B cell (primary cell): Measurements from ENCODE around the gene MRM1. TPM values are rescaled to one million over a fixed set of nuclear protein-coding genes. Genes with fewer than 3 reads are reported as not detected.
A peak's percentile ranks its signal among the peaks of the same experiment; 100 is the strongest.

Source experiments
- ATAC-seq: fragments of 200-7000 bp; cut with Tn5 transposase; one replicate; pipeline ENCODE4 v1.10.0; 2021; ENCODE audit warnings: low read depth, mild to moderate bottlenecking, moderate number of reproducible peaks, moderate library complexity
- CTCF ChIA-PET: fragments of 350-600 bp; sonication (Branson Sonifier 250); formaldehyde crosslinking; loops from one replicate; lab custom pipeline; 2021; ENCODE audit warnings: antibody characterized with exemption, inconsistent platforms; lab: Charles Lee
- POLR2A ChIA-PET: fragments of 350-600 bp; sonication (Branson Sonifier 250); formaldehyde crosslinking; loops from one replicate; lab custom pipeline; 2021; ENCODE audit warnings: antibody characterized with exemption; lab: Charles Lee
- DNase-seq: peaks from one replicate; pipeline ENCODE4 v3.0.0; 2013
- H2AFZ ChIP-seq: 2 replicates; pipeline ENCODE4 v1.6.1; 2012; ENCODE audit warnings: mild to moderate bottlenecking, low read depth, low read length; ENCODE audit not compliant: insufficient read depth, poor library complexity, severe bottlenecking
- H3K27ac ChIP-seq, 2 donors: 1 replicate in 1 of 2; 2 replicates in 1 of 2; pipeline ENCODE4 v1.5.1; 2012 to 2013; ENCODE audit warnings: low read length in 2 of 2, mild to moderate bottlenecking in 2 of 2, moderate library complexity in 1 of 2
- H3K27me3 ChIP-seq, 4 experiments: fragments of 200-600 bp in 1 of 4; sonication (generic) in 1 of 4; replicated peaks in 1 of 4; 1 replicate in 2 of 4; 2 replicates in 2 of 4; pipeline versions ENCODE4 v1.6.1 to v1.7.0; 2013 to 2016; ENCODE audit warnings: low read length in 3 of 4, mild to moderate bottlenecking in 2 of 4, mixed read lengths in 1 of 4, moderate library complexity in 1 of 4; ENCODE audit not compliant: insufficient read depth in 4 of 4, control insufficient read depth in 3 of 4; ENCODE audit errors: control extremely low read depth in 1 of 4
- H3K36me3 ChIP-seq, 2 experiments: replicated peaks in 1 of 2; 1 replicate in 1 of 2; 2 replicates in 1 of 2; pipeline versions ENCODE4 v1.6.1 to v1.7.1; 2013; ENCODE audit warnings: low read length in 1 of 2; ENCODE audit not compliant: insufficient read depth in 2 of 2, control insufficient read depth in 1 of 2; ENCODE audit errors: control extremely low read depth in 1 of 2, extremely low read depth in 1 of 2
- H3K4me1 ChIP-seq, 2 donors: fragments of 200-600 bp in 1 of 2; sonication (generic) in 1 of 2; 1 replicate in 1 of 2; 2 replicates in 1 of 2; pipeline versions ENCODE4 v1.5.1 to v1.6.1; 2013 to 2017; ENCODE audit warnings: low read length in 2 of 2; ENCODE audit not compliant: control insufficient read depth in 2 of 2, insufficient read depth in 2 of 2
- H3K4me2 ChIP-seq: replicated peaks from 2 replicates; pipeline ENCODE3; 2012; ENCODE audit warnings: mild to moderate bottlenecking, low read depth, low read length; ENCODE audit not compliant: poor library complexity, severe bottlenecking
- H3K4me3 ChIP-seq, 5 experiments: fragments of 200-600 bp in 1 of 5; sonication (generic) in 1 of 5; 1 replicate in 3 of 5; 2 replicates in 2 of 5; pipeline versions ENCODE4 v1.5.1 to v1.7.0; 2011 to 2016; ENCODE audit warnings: low read length in 4 of 5, mild to moderate bottlenecking in 4 of 5, low read depth in 2 of 5, control low read depth in 1 of 5, moderate library complexity in 1 of 5; ENCODE audit not compliant: insufficient read depth in 1 of 5; ENCODE audit errors: control extremely low read depth in 1 of 5, extremely low read depth in 1 of 5
- H3K79me2 ChIP-seq: fragments of 200-600 bp; sonication (generic); one replicate; pipeline ENCODE4 v1.6.0; 2016; ENCODE audit warnings: low read length; ENCODE audit not compliant: control insufficient read depth, insufficient read depth
- H3K9ac ChIP-seq: fragments of 200-600 bp; sonication (generic); 2 replicates; pipeline ENCODE4 v1.6.1; 2017; ENCODE audit warnings: mild to moderate bottlenecking, low read length, moderate library complexity
- H3K9me3 ChIP-seq, 3 donors: one replicate each; pipeline versions ENCODE4 v1.6.1 to v1.7.1; 2013; ENCODE audit warnings: low read length in 2 of 3; ENCODE audit not compliant: control insufficient read depth in 2 of 3, insufficient read depth in 1 of 3; ENCODE audit errors: control extremely low read depth in 1 of 3
- H4K20me1 ChIP-seq: 2 replicates; pipeline ENCODE4 v1.6.0; 2012; ENCODE audit warnings: mild to moderate bottlenecking, low read length; ENCODE audit not compliant: insufficient read depth, control insufficient read depth, poor library complexity, severe bottlenecking
- H3K27ac Mint-ChIP-seq: one replicate; pipeline ENCODE4 v1.8.0; 2021; ENCODE audit warnings: mixed read lengths
- H3K27me3 Mint-ChIP-seq: one replicate; pipeline ENCODE4 v1.8.0; 2021; ENCODE audit warnings: mixed read lengths
- H3K4me1 Mint-ChIP-seq: one replicate; pipeline ENCODE4 v1.8.0; 2021; ENCODE audit warnings: mixed read lengths
- H3K4me3 Mint-ChIP-seq: one replicate; pipeline ENCODE4 v1.8.0; 2021; ENCODE audit warnings: mixed read lengths
- H3K9me3 Mint-ChIP-seq: one replicate; pipeline ENCODE4 v1.8.0; 2022; ENCODE audit warnings: mixed read lengths; ENCODE audit not compliant: insufficient read depth
- CTCF ChIP-seq: fragments of 200-600 bp; IDR thresholded peaks from one replicate; pipeline ENCODE4 v1.8.0; 2022; ENCODE audit warnings: antibody characterized with exemption, mild to moderate bottlenecking
- EZH2 ChIP-seq: IDR thresholded peaks from 2 replicates; pipeline ENCODE4 v1.6.1; 2012; ENCODE audit warnings: borderline replicate concordance, low read depth, mild to moderate bottlenecking, moderate library complexity, low read length; ENCODE audit not compliant: insufficient read depth, poor library complexity, severe bottlenecking
- WGBS: methylation state at CpG from one replicate; pipeline ENCODE4 v1.1.5; 2013; ENCODE audit warnings: missing lambda C conversion rate; ENCODE audit not compliant: insufficient coverage; 5-methylcytosine and 5-hydroxymethylcytosine counted together
- intact Hi-C: fragments of 100-400 bp; cut with micrococcal nuclease; formaldehyde crosslinking; loops from one replicate; pipeline ENCODE4 v1.10.0; 2022
- polyA plus RNA-seq: library from polyadenylated mRNA; depleted of rRNA; stranded (reverse); fragments of >200 nt; gene quantifications from 2 replicates; pipeline ENCODE4 v1.2.3, GENCODE V29; 2012
- total RNA-seq, 2 donors: library from RNA; stranded (reverse); fragments of 120-200 nt in 1 of 2; gene quantifications; 1 replicate in 1 of 2; 2 replicates in 1 of 2; pipeline versions ENCODE4 v1.2.3 to v1.2.4, GENCODE V29; 2013 to 2022

MRM1 gene
- total and polyA plus RNA-seq, 2 donors (not counting 1 experiment from before 2014, with no cell fraction given): 9.1 to 14.4 TPM

- WGBS: 29% methylated on average over 10 of the region's 14 CpGs
- Histone ChIP-seq H3K4me2 (no peak overlapping the region), H3K36me3 (no peaks in the 10 kb centered on the region), H3K27me3 (peaks cover 0 to 5% (median 2%) of the 10 kb centered on the region in 4 experiments), H3K9me3 (no peaks in the 10 kb centered on the region), H3K79me2 (no peaks in the 10 kb centered on the region), H3K27ac (no peak overlapping the region), H3K9ac (no peak overlapping the region), H3K4me3 (no peak overlapping the region), H3K4me1 (no peaks in the 10 kb centered on the region), H2AFZ (no peak overlapping the region), H4K20me1 (no peaks in the 10 kb centered on the region)
- TF ChIP-seq CTCF (peak; percentile 99), EZH2 (no peak)
- intact Hi-C loops: loop anchor here (2.0 kb wide), 1 partner anchor 743 kb away; no protein-coding TSS in a partner anchor
- POLR2A ChIA-PET: no interaction called here
- H3K27ac Mint-ChIP-seq: no peak overlapping the region
- H3K9me3 Mint-ChIP-seq: no peaks in the 10 kb centered on the region
- CTCF ChIA-PET: interaction anchor here (0.7 to 10.1 kb wide), 18 partner anchors 9 to 768 kb away, joined by 3 to 150 read pairs (median 4); partner anchors contain the start of genes LHX1 and MRM1
- no peak overlapping the region for H3K4me3 Mint-ChIP-seq
- DNase-seq (peak; percentile 80), ATAC-seq (peak; percentile 93)
- H3K4me1 Mint-ChIP-seq: no peaks in the 10 kb centered on the region
- peaks cover 15% of the 10 kb centered on the region for H3K27me3 Mint-ChIP-seq
Observed at GRCh38 chr17:36629252-36629847, 28.0 kb downstream of the MRM1 start.

GRCh38 chr17:36629970-36630502 lies 28.7 kb downstream of the MRM1 start:
- WGBS: 90% methylated on average over 7 of the region's 8 CpGs
- H3K4me3 ChIP-seq: no peak overlapping the region
- intact Hi-C loops: loop anchor here (2.0 kb wide), 1 partner anchor 743 kb away; no protein-coding TSS in a partner anchor
- H3K9ac ChIP-seq: no peak overlapping the region
- Mint-ChIP-seq H3K27me3 (peaks cover 15% of the 10 kb centered on the region), H3K9me3 (no peaks in the 10 kb centered on the region), H3K4me1 (no peaks in the 10 kb centered on the region), H3K27ac (no peak overlapping the region), H3K4me3 (no peak overlapping the region)
- H3K79me2 ChIP-seq: no peaks in the 10 kb centered on the region
- H2AFZ ChIP-seq: no peak overlapping the region
- ChIA-PET CTCF (interaction anchor here (1.1 to 10.1 kb wide), 11 partner anchors 9 to 611 kb away, joined by 3 to 150 read pairs (median 14); partner anchors contain the start of genes LHX1 and MRM1), POLR2A (no interaction called here)
- TF ChIP-seq EZH2 (no peak), CTCF (no peak)
- DNase-seq (no peak), ATAC-seq (no peak)
- H4K20me1 ChIP-seq: no peaks in the 10 kb centered on the region
- H3K4me2 ChIP-seq: no peak overlapping the region
- H3K9me3 ChIP-seq: no peaks in the 10 kb centered on the region
- peaks cover 0 to 5% (median 2%) of the 10 kb centered on the region in 4 experiments for H3K27me3 ChIP-seq
- H3K36me3 ChIP-seq: no peaks in the 10 kb centered on the region
- no peak overlapping the region for H3K27ac ChIP-seq
- H3K4me1 ChIP-seq: no peaks in the 10 kb centered on the region
